H1 (cell line): ENCODE measurements around the gene PLBD2. TPM values are rescaled to one million over a fixed set of nuclear protein-coding genes. Genes with fewer than 3 reads are reported as not detected.

ENCODE experiments used
- CTCF ChIA-PET: fragments of 300-600 bp; sonication (Branson Sonifier 250); formaldehyde crosslinking; loops from one replicate; lab custom pipeline; 2021; ENCODE audit not compliant: partially characterized antibody; lab: Charles Lee
- POLR2A ChIA-PET: fragments of 300-600 bp; sonication (Branson Sonifier 250); formaldehyde crosslinking; loops from one replicate; lab custom pipeline; 2021; ENCODE audit warnings: inconsistent platforms; ENCODE audit not compliant: partially characterized antibody; lab: Charles Lee
- DNase-seq, 2 experiments: peaks; one replicate each; pipeline versions ENCODE4 v3.0.0 to v3.0.0-alpha.2; 2010 to 2022; ENCODE audit warnings: low spot score in 2 of 2, low read depth in 1 of 2, mixed read lengths in 1 of 2
- FAIRE-seq: peaks from 2 replicates; lab custom pipeline; 2011; peaks lifted over from hg19 to GRCh38; lab: Jason Lieb, UNC
- H2AFZ ChIP-seq: 2 replicates; pipeline ENCODE4 v1.8.1; 2012; ENCODE audit warnings: low read length, inconsistent platforms
- H2AK5ac ChIP-seq: 2 replicates; pipeline ENCODE4 v1.6.1; 2013; ENCODE audit warnings: low read depth, low read length
- H2BK120ac ChIP-seq: replicated peaks from 2 replicates; pipeline ENCODE3; 2013; ENCODE audit warnings: low read depth, low read length, inconsistent platforms
- H2BK12ac ChIP-seq: 2 replicates; pipeline ENCODE4 v1.6.1; 2013; ENCODE audit warnings: low read depth, low read length
- H2BK15ac ChIP-seq: 2 replicates; pipeline ENCODE4 v1.6.1; 2013; ENCODE audit warnings: low read length
- H2BK20ac ChIP-seq: 2 replicates; pipeline ENCODE4 v1.6.1; 2013; ENCODE audit warnings: low read length
- H2BK5ac ChIP-seq: 2 replicates; pipeline ENCODE4 v1.6.1; 2013; ENCODE audit warnings: low read depth, low read length
- H3K14ac ChIP-seq: 2 replicates; pipeline ENCODE4 v1.6.1; 2013; ENCODE audit warnings: inconsistent platforms; ENCODE audit not compliant: insufficient read length
- H3K18ac ChIP-seq: 2 replicates; pipeline ENCODE4 v1.6.1; 2013; ENCODE audit warnings: low read length; ENCODE audit errors: extremely low read depth
- H3K23ac ChIP-seq: 2 replicates; pipeline ENCODE4 v1.6.1; 2013; ENCODE audit warnings: inconsistent platforms; ENCODE audit not compliant: insufficient read length
- H3K23me2 ChIP-seq: 2 replicates; pipeline ENCODE4 v1.6.1; 2013; ENCODE audit warnings: low read depth, low read length
- H3K27ac ChIP-seq: 2 replicates; pipeline ENCODE4 v1.6.1; 2011; ENCODE audit warnings: low read depth, low read length, inconsistent platforms
- H3K27me3 ChIP-seq, 4 experiments: replicated peaks in 1 of 4; 1 replicate in 1 of 4; 2 replicates in 3 of 4; pipeline versions ENCODE4 v1.6.1 to v1.8.1; 2011 to 2013; ENCODE audit warnings: low read length in 3 of 4, mild to moderate bottlenecking in 3 of 4, inconsistent platforms in 2 of 4, mixed read lengths in 2 of 4, moderate library complexity in 1 of 4; ENCODE audit not compliant: control insufficient read depth in 3 of 4, insufficient read depth in 3 of 4; ENCODE audit errors: extremely low read depth in 1 of 4
- H3K36me3 ChIP-seq, 4 experiments: 2 replicates each; pipeline versions ENCODE4 v1.6.1 to v1.8.1; 2011 to 2013; ENCODE audit warnings: mild to moderate bottlenecking in 4 of 4, low read length in 3 of 4, moderate library complexity in 2 of 4, control low read depth in 1 of 4, inconsistent platforms in 1 of 4; ENCODE audit not compliant: insufficient read depth in 4 of 4, control insufficient read depth in 2 of 4
- H3K4ac ChIP-seq: replicated peaks from 2 replicates; pipeline ENCODE3; 2013; ENCODE audit warnings: low read length, low read depth, mixed read lengths, inconsistent platforms; ENCODE audit not compliant: insufficient read length
- H3K4me1 ChIP-seq, 4 experiments: replicated peaks in 1 of 4; 1 replicate in 1 of 4; 2 replicates in 3 of 4; pipeline versions ENCODE4 v1.6.1 to v1.8.1; 2011 to 2013; ENCODE audit warnings: low read length in 3 of 4, inconsistent platforms in 2 of 4, mixed read lengths in 1 of 4; ENCODE audit not compliant: insufficient read depth in 4 of 4, control insufficient read depth in 3 of 4
- H3K4me2 ChIP-seq, 2 experiments: 2 replicates each; pipeline versions ENCODE4 v1.6.1 to v1.8.1; 2011 to 2013; ENCODE audit warnings: low read depth in 2 of 2, low read length in 2 of 2, control low read depth in 1 of 2, inconsistent platforms in 1 of 2, mild to moderate bottlenecking in 1 of 2; ENCODE audit not compliant: insufficient read depth in 1 of 2
- H3K4me3 ChIP-seq, 4 experiments: fragments of 200-600, 300-600 bp in 1 of 4; sonication (generic), shearing (Covaris generic), sonication (Bioruptor Twin) in 1 of 4; 2 replicates each; pipeline versions ENCODE4 v1.5.1 to v1.8.1; 2011 to 2016; ENCODE audit warnings: low read length in 4 of 4, low read depth in 3 of 4, control low read depth in 2 of 4, inconsistent platforms in 2 of 4, mild to moderate bottlenecking in 2 of 4, mixed read lengths in 1 of 4, moderate library complexity in 1 of 4; ENCODE audit not compliant: insufficient read depth in 2 of 4; ENCODE audit errors: extremely low read depth in 1 of 4
- H3K56ac ChIP-seq: replicated peaks from 2 replicates; pipeline ENCODE3; 2013; ENCODE audit warnings: low read depth, mild to moderate bottlenecking, mixed read lengths, low read length, inconsistent platforms; ENCODE audit not compliant: insufficient read length
- H3K79me1 ChIP-seq: 2 replicates; pipeline ENCODE4 v1.6.1; 2013; ENCODE audit warnings: low read depth, low read length, control low read depth
- H3K79me2 ChIP-seq, 2 experiments: 2 replicates each; pipeline versions ENCODE4 v1.6.1 to v1.8.1; 2012 to 2013; ENCODE audit warnings: low read length in 2 of 2, mild to moderate bottlenecking in 2 of 2, inconsistent platforms in 1 of 2; ENCODE audit not compliant: insufficient read depth in 2 of 2, control insufficient read depth in 1 of 2
- H3K9ac ChIP-seq, 4 experiments: replicated peaks in 1 of 4; 1 replicate in 1 of 4; 2 replicates in 3 of 4; pipeline versions ENCODE4 v1.6.1 to v1.8.1; 2011 to 2013; ENCODE audit warnings: low read depth in 3 of 4, low read length in 3 of 4, control low read depth in 2 of 4, mild to moderate bottlenecking in 2 of 4, moderate library complexity in 2 of 4, inconsistent platforms in 1 of 4; ENCODE audit errors: extremely low read depth in 1 of 4
- H3K9me3 ChIP-seq, 2 experiments: 2 replicates each; pipeline versions ENCODE4 v1.6.1 to v1.8.1; 2012 to 2013; ENCODE audit warnings: mild to moderate bottlenecking in 2 of 2, moderate library complexity in 2 of 2, control low read depth in 1 of 2, inconsistent platforms in 1 of 2, low read depth in 1 of 2, low read length in 1 of 2, mixed read lengths in 1 of 2; ENCODE audit not compliant: insufficient read depth in 2 of 2
- H4K20me1 ChIP-seq, 2 experiments: replicated peaks in 1 of 2; 2 replicates each; pipeline versions ENCODE3 to v1.8.1; 2011 to 2013; ENCODE audit warnings: inconsistent platforms in 2 of 2, low read length in 2 of 2, mild to moderate bottlenecking in 1 of 2; ENCODE audit not compliant: insufficient read depth in 2 of 2, control insufficient read depth in 1 of 2
- H4K5ac ChIP-seq: 2 replicates; pipeline ENCODE4 v1.6.1; 2013; ENCODE audit warnings: low read length, low read depth, mixed read lengths, inconsistent platforms; ENCODE audit not compliant: insufficient read length
- H4K8ac ChIP-seq: 2 replicates; pipeline ENCODE4 v1.8.0; 2013; ENCODE audit warnings: mild to moderate bottlenecking, moderate library complexity, low read length, inconsistent platforms; ENCODE audit not compliant: insufficient read depth; ENCODE audit errors: extremely low read depth
- H4K91ac ChIP-seq: replicated peaks from 2 replicates; pipeline ENCODE3; 2013; ENCODE audit warnings: low read length, mixed read lengths, inconsistent platforms; ENCODE audit not compliant: insufficient read length
- GABPA ChIP-seq: IDR thresholded peaks from 2 replicates; pipeline ENCODE4 v1.6.1; 2011; ENCODE audit warnings: mild to moderate bottlenecking, low read length, moderate library complexity, borderline replicate concordance; ENCODE audit not compliant: insufficient read depth
- KDM1A ChIP-seq: fragments of 200-600, 300-600 bp; sonication (generic); IDR thresholded peaks from 2 replicates; pipeline ENCODE4 v1.7.1; 2016; ENCODE audit warnings: mild to moderate bottlenecking, low read length, borderline replicate concordance
- WGBS, 2 experiments: shearing (Covaris generic) in 1 of 2; methylation state at CpG; one replicate each; pipeline versions ENCODE4 v1.1.6 to v1.1.7; 2013 to 2015; ENCODE audit warnings: low lambda C conversion rate in 2 of 2, mixed read lengths in 2 of 2, inconsistent platforms in 1 of 2, low coverage in 1 of 2, missing lambda C conversion rate in 1 of 2; ENCODE audit not compliant: insufficient replicate concordance in 2 of 2, insufficient coverage in 1 of 2, insufficient read length in 1 of 2; ENCODE audit errors: extremely low coverage in 1 of 2, missing lambda C conversion rate in 1 of 2; 5-methylcytosine and 5-hydroxymethylcytosine counted together
- polyA plus RNA-seq, 7 experiments: library from polyadenylated mRNA; depleted of rRNA in 3 of 7; stranded (reverse) in 5 of 7; unstranded in 2 of 7; fragments of >200 nt in 5 of 7; fragments of 200-250 nt in 2 of 7; gene quantifications; 1 replicate in 5 of 7; 2 replicates in 1 of 7; 4 replicates in 1 of 7; pipeline versions ENCODE4 v1.2.1 to v1.2.3, GENCODE V29; 2011 to 2013; ENCODE audit warnings: missing spikeins in 2 of 7, mixed read lengths in 2 of 7
- total RNA-seq: library from RNA; stranded (reverse); fragmentation: NEBNext Ultra II Directional; extraction: Animal tissue kit (Norgen Biotek cat#: 25700); gene quantifications from 2 replicates; pipeline ENCODE4 v1.2.1, GENCODE V29; 2021

Gene PLBD2
- total and polyA plus RNA-seq, 2 of the 8 experiments (the other 6 are each of a cell fraction or from before 2014, with no cell fraction given), result 16.8 to 33.5 TPM

DNA sequence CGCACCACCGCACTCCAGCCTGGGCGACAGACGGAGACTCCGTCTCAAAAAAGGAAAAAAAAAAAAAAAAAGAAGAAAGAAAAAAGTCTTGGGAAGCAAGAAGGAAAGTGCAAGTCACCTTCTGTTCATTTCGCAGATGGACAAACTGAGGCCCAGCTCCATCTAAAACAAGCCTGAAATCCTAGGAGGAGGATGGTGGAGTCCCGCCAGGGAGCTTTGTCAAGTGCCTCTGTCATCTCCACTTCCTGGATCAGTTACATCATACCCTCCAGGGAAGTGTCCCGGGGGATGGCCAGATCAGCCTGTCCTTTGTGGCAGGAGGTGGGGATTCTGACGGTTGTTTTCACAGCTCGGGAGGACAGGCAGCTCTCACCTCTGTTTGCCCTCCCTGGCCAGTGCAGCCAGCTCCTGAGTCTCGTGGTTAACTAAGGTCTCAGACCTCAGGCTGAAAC lies 55.1 kb downstream of the PLBD2 start:
- no peak overlapping the region for H3K4me2 ChIP-seq
- H4K5ac ChIP-seq, result no peak overlapping the region
- no peaks in the 10 kb centered on the region for H3K23me2 ChIP-seq
- H3K14ac ChIP-seq, result no peak overlapping the region
- H4K8ac ChIP-seq, result no peak overlapping the region
- no peaks in the 10 kb centered on the region for H3K79me1 ChIP-seq
- no peak overlapping the region for H2BK120ac ChIP-seq
- no peak for FAIRE-seq
- H3K9me3 ChIP-seq, result no peaks in the 10 kb centered on the region
- H3K79me2 ChIP-seq, result no peaks in the 10 kb centered on the region
- no peak overlapping the region for H3K23ac ChIP-seq
- no peak overlapping the region for H2AFZ ChIP-seq
- no peak overlapping the region for H3K4ac ChIP-seq
- H2AK5ac ChIP-seq, result no peak overlapping the region
- H3K18ac ChIP-seq, result peak overlapping the region; percentile 60
- WGBS, 2 experiments, result 88% methylated on average over 7 of the region's 11 CpGs; no CpG with 5 or more reads in 1 of the 2 experiments
- no peaks in the 10 kb centered on the region for H3K36me3 ChIP-seq
- no peak for DNase-seq
- no peak overlapping the region for H3K9ac ChIP-seq
- H3K4me3 ChIP-seq, result no peak overlapping the region
- H2BK12ac ChIP-seq, result 0 out of 2 replicates have a peak overlapping the region, but pooled peaks have one; percentile 55
- ChIA-PET CTCF (interaction anchor here (0.6 to 8.8 kb wide), 4 partner anchors 9 to 557 kb away, joined by 3 to 53 read pairs (median 4); partner anchors contain the start of gene SDS), POLR2A (interaction anchor here (1.0 to 1.7 kb wide), 2 partner anchors 9 to 10 kb away, joined by 4 to 5 read pairs; partner anchors contain the start of gene SDS)
- no peak overlapping the region for H3K27ac ChIP-seq
- no peak for TF ChIP-seq GABPA
- peak; percentile 47; the same call in 1 of the 2 replicates for TF ChIP-seq KDM1A
- no peak overlapping the region for H2BK20ac ChIP-seq
- no peaks in the 10 kb centered on the region for H3K4me1 ChIP-seq
- H4K91ac ChIP-seq, result no peak overlapping the region
- H2BK5ac ChIP-seq, result no peak overlapping the region
- no peaks in the 10 kb centered on the region for H3K27me3 ChIP-seq
- H3K56ac ChIP-seq, result no peak overlapping the region
- H2BK15ac ChIP-seq, result no peak overlapping the region
- H4K20me1 ChIP-seq, result no peaks in the 10 kb centered on the region
